22Rv1 (cell line): ENCODE results near the gene FOXO3.
"Not testable (repeated sequence)": the region's sequence is repeated elsewhere in the genome, so short reads cannot be mapped to it uniquely, and the experiment has no call there.

Source experiments
- H3K27ac ChIP-seq: fragments of 450-650 bp; 2 replicates; pipeline ENCODE4 v1.5.1; 2017
- CTCF ChIP-seq: fragments of 450-650 bp; IDR thresholded peaks from 2 replicates; pipeline ENCODE4 v1.5.1; 2017; ENCODE audit warnings: mild to moderate bottlenecking
- ZFX ChIP-seq: fragments of 450-650 bp; IDR thresholded peaks from 2 replicates; pipeline ENCODE4 v1.6.1; 2017; ENCODE audit warnings: antibody characterized with exemption, borderline replicate concordance

FOXO3 gene

GRCh38 chr6:108676555-108676954 is 115.8 kb downstream of the FOXO3 start:
- TF ChIP-seq ZFX (no peak), CTCF (no peak)
- H3K27ac ChIP-seq, result peak overlapping the region; percentile 82

- no peak for TF ChIP-seq ZFX
- no peak for TF ChIP-seq CTCF
Observed at GRCh38 chr6:108677357-108677756, 116.6 kb downstream of the FOXO3 start.

GRCh38 chr6:108677894-108678293 is 117.2 kb downstream of the FOXO3 start:
- TF ChIP-seq ZFX, result no peak
- TF ChIP-seq CTCF, result no peak
- H3K27ac ChIP-seq, result peak overlapping the region; percentile 82

More at GRCh38 chr6:108677357-108677756, 116.6 kb downstream of the FOXO3 start:
- H3K27ac ChIP-seq, result peak overlapping the region; percentile 82

DNA sequence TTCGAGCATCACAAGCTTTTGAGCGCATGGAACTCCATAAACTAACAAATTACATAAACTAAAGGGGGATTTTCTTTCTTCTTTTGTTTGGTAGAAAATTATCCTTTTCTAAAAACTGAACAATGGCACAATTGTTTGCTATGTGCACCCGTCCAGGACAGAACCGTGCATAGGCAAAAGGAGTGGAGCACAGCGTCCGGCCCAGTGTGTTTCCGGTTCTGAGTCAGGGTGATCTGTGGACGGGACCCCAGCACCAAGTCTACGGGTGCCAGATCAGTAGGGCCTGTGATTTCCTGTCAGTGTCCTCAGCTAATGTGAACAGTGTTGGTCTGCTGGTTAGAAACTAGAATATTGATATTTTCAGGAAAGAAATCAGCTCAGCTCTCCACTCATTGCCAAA is 119.6 kb downstream of the FOXO3 start:
- H3K27ac ChIP-seq, result not testable (repeated sequence)

DNA sequence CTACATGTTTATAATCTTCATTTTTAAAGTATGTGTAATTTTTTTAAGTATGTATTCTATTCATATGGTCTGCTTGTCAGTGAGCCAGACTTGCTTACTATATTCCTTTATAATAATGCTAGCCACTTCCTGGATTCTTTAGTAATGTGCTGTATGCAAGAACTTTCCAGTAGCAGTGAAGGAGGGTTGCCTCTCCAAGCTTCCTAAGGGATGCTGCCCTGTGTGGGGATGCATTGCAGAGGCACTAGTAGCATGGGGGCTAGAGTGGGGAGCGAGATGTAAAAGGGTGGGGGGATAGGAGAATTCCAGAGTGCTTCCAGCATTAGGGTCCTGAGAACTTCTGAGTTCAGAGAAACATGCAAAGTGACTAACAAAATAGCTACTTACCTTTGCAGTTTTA is 121.0 kb downstream of the FOXO3 start:
- H3K27ac ChIP-seq, result not testable (repeated sequence)

DNA sequence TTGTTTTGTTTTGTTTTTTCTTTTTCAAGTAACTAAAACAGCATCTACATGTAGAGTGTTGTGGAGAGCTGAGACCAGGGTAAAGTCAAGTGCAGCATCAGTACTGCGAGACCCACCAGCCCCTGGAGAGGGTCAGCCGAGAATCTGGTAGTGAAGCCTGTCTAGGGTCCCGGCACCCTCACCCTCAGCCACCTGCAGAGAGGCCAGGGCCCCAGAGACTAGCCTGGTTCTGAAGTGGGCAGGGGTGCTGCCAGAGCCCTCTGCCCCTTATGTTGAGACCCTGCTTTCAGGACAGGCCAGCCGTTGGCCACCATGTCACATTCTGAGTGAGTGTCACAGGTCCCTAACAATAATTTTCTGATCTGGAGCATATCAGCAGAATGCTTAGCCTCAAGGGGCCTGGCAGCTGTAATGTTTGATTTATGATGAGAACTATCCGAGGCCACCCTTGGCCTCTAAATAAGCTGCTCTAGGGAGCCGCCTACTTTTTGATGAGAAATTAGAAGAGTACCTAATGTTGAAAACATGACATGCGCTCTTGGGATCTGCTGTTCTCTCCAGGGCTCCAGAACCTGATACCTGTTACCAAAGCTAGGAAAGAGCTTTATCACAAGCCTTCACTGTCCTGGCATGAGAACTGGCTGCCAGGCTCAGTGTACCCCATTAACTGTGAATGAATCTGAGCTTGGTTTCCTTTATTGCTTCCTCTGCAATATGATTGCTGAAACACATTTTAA is 121.8 kb downstream of the FOXO3 start:
- not testable (repeated sequence) for H3K27ac ChIP-seq

- peak overlapping the region; percentile 62 for H3K27ac ChIP-seq
Observed at GRCh38 chr6:108683976-108684375, 123.3 kb downstream of the FOXO3 start.

GRCh38 chr6:108684771-108685329 is 124.1 kb downstream of the FOXO3 start:
- H3K27ac ChIP-seq, result peak overlapping the region; percentile 62

DNA sequence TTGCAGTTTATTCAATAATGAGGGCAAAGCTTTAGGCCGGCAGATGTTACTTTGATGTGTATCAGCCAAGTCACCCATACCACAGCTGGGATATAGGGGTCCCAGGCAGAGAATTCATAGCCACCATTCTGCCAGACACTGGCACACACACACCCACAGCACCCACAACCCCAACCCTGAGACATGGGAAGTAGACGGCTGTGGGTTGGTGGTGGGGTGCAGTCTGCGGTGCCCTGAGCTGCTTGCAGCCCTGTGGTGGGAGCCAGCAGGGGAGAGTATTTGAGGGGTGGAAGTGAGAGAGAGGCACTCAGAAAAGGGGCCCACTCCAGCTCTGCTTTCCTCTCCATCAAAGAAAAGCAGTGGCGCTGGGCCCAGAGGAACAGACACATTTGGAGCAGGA is 125.3 kb downstream of the FOXO3 start:
- no peak for TF ChIP-seq CTCF
- no peak for TF ChIP-seq ZFX
- H3K27ac ChIP-seq, result no peak overlapping the region

More at GRCh38 chr6:108684771-108685329, 124.1 kb downstream of the FOXO3 start:
- TF ChIP-seq CTCF (no peak), ZFX (no peak)
